HL-60/S4 treated with phorbol 12-myristate 13-acetate at 8.2 ng/mL for 4 days and 3 days (cell line): ENCODE results near the gene MYNN.

Experiments used
- in situ Hi-C: fragments of 300-500 bp; cut with MboI; formaldehyde crosslinking; loops from 2 replicates; pipeline ENCODE4 v1.15.0; 2022; ENCODE audit warnings: low sequenced_read_pairs

Gene MYNN

DNA sequence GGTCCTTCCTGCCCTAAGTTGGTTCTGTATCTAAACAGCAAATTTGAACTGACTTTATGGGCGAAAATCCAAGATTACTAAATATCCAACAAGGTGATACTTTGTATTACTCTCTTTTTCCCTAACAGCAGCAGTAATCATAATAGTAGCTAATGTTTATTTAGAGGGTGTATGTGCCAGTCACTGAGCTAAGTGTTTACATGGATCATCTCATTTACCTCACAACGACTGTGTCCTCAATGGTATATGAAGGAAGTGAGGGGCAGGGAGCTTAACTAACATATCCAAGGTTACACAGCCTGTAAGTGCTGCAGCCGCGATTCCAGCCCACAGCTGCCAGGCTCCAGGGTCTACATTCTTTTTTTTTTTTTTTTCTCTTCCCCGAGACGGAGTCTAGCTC is 49.8 kb downstream of the MYNN start:
- in situ Hi-C loops = no loop called here

DNA sequence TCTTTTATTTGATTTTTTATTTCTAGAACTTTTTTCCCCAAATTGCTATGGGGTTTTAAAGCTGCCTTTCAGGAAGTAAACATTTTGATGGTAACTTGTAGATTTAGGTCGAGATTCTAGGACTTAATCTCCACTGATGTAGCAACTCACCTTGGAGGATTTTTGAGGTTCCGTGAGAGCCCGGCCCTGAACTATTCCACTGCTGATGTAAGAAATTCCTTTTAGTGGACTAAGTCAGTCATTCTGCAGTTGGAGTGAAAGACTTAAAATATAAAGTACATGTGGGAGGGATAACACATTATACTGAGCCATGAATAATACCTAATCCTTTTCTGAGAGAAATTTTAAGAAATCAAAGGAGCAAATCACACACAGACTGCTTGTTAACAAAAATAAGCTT is 52.1 kb downstream of the MYNN start:
- in situ Hi-C loops = no loop called here

DNA sequence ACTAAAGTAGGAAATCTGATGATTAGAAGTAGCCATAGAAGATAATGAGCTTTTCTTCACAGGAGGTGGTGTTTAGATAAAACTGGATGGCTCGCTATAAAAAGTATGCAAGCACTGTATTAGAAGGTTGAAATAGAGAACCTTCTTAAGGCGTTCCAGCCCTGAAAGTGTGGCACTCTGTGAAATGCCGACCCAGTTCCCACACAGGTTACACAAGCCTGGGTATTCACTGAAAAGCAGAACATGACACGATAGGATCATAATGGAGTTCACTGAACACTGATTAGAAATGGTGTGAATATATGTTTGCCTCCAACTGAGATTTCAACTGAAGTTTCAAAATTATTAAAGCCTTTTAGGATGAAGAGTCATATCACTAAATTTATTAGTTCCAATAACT is 54.5 kb downstream of the MYNN start:
- in situ Hi-C loops = no loop called here

DNA sequence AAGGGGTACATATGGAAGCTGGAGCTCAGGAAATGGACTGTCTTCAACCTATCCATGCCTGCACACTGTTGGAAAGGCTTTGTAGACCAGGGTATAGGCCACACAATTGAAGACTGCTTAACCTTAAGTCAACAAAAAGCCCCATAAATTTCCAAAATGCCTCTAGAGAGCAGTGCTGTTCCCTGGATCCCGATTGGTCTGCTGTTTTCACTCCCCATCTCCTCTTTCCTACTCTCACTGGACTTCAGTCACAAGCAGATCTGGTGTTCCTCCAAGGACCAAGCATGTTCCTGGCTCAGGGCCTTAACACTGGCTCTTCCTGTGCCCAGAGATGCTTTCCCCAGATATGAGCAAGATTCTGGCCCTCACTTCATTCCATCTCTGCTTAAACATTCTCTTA is 62.3 kb downstream of the MYNN start:
- in situ Hi-C loops = no loop called here

DNA sequence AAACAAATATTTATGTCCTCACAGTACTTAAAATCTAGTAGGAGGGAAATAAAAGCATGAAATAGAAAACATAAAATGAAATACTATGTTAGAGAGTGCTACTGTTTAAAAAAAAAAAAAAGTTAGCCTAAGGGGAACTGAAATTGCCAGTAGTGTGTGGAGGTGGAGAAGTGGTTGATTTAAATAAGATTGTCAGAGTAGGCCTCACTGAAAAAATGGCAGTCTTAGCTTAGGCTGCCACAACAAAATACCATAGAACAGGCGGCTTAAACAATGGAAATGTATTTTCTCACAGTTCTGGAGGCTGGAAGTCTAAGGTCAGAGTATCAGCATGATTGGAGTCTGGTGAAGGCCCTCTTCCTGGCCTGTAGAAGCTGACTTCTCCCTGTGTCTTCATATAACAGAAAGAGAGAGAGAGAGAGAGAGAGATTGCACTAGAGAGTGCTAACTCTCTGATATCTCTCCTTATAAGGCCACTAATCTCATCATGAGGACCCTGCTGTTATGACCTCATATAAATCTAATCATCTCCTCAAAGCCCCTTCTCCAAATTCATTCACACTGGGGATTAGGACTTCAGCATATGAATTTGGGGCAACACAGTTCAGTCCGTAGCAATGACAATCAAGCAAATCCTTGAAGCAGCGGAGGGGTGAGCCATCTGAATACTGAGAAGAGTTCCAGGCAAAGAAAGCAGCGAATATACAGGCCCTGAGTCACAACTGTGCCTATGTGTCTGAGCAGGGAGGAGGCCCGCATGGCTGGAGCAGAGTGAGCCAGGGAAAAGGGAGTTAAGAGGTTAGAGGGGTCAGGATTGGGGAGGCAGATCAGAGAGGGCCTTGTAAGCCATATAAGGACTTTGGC is 63.1 kb downstream of the MYNN start:
- in situ Hi-C loops = no loop called here

DNA sequence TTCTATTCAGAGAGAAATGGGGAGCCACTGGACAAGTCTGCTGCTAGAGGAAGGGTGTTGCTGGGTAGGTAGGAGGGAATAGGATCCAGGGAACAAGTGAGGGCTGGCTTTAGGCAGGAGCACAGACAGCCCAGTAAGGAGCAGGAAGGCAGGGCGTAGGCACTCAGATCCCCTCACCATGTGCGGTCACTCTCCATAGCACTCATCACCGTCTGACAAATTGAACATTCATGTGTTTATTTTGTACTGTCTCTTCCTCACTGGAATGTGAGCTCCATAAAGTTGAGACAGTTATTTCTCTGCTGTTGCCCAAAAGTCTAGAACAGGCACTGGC is 63.7 kb downstream of the MYNN start:
- in situ Hi-C loops = no loop called here

DNA sequence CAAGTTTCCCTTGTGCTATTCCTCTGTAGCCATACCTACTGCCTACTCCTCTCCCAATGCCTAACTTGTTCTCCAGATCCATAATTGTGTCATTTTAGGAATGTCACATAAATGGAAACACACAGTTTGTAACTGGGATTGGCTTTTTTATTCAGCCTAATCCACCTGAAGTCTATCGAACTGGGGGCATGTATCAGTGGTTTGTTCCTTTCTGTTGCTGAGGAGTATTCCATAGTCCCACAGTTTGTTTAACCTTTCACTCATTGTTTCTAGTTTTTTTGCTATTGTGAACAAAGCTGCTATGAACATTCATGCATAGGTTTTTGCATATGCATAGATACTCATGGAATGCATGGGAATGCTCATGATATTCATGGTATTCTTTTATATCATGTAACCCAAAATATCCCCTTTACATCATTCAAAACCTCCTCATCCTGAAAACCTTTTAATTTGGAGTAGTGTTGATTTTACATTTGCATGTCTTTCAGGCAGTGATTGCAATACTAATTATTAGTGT is 65.4 kb downstream of the MYNN start:
- in situ Hi-C loops = no loop called here
